Bronchus fibroblast of lung (primary cell): ENCODE measurements around the gene UBR4. TPM values are rescaled to one million over a fixed set of nuclear protein-coding genes. Genes with fewer than 3 reads are reported as not detected.

Source experiments
- total RNA-seq: library from RNA; depleted of rRNA; stranded (reverse); fragments of >200 nt; gene quantifications from 2 replicates; pipeline ENCODE4 v1.2.3, GENCODE V29; 2015

The UBR4 gene
- total RNA-seq = 31.4 and 36.1 TPM in 2 replicates

GRCh38 chr1:19209990-19210771, at the start of gene UBR4:
Gene UBR4 (minus strand): TSS chr1:19210266. CDS start chr1:19210248, 18 bp downstream.

GRCh38 chr1:19251305-19252196, 41.5 kb upstream of the UBR4 start, which contains the start of the genes EMC1 and MRTO4:
Gene EMC1 (minus strand): TSS chr1:19251524. CDS start chr1:19251509, 15 bp downstream.
Gene MRTO4 (plus strand): TSS chr1:19251805. CDS start chr1:19251836, 31 bp downstream.

Other genes with a start within 250 kb of the UBR4 start
- 47.1 and 63.9 TPM in 2 replicates for gene EMC1, start 41.3 kb upstream of the UBR4 start, total RNA-seq
- gene MRTO4, start 41.5 kb upstream of the UBR4 start, total RNA-seq = 44.4 and 47.6 TPM in 2 replicates
- gene AKR7A3, start 78.5 kb upstream of the UBR4 start, total RNA-seq = 0.59 and 0.84 TPM in 2 replicates
- gene AKR7A2, start 101.9 kb upstream of the UBR4 start, total RNA-seq = 99.5 and 99.6 TPM in 2 replicates
- 16.1 and 18.4 TPM in 2 replicates for gene SLC66A1, start 102.1 kb upstream of the UBR4 start, total RNA-seq